Transverse colon (tissue), 4 donors: ENCODE data around the gene DCAF11. TPM values are rescaled to one million over a fixed set of nuclear protein-coding genes. Genes with fewer than 3 reads are reported as not detected.
A peak's percentile ranks its signal among the peaks of the same experiment; 100 is the strongest.

Experiments
- DNase-seq: peaks from one replicate; pipeline ENCODE4 v3.0.0-alpha.2; 2019
- H3K27ac ChIP-seq, 4 donors: fragments of 200-600 bp; sonication (generic); 2 replicates each; pipeline ENCODE4 v1.5.1; 2016 to 2018; ENCODE audit warnings: inconsistent platforms in 4 of 4
- H3K27me3 ChIP-seq: fragments of 200-600 bp; sonication (generic); 2 replicates; pipeline ENCODE4 v1.5.1; 2017; ENCODE audit warnings: inconsistent platforms
- H3K36me3 ChIP-seq, 4 donors: fragments of 200-600 bp; sonication (generic); 2 replicates each; pipeline ENCODE4 v1.5.1; 2017 to 2019; ENCODE audit warnings: inconsistent platforms in 4 of 4
- H3K4me1 ChIP-seq, 4 donors: fragments of 200-600 bp; sonication (generic); 2 replicates each; pipeline ENCODE4 v1.5.1; 2017 to 2020; ENCODE audit warnings: inconsistent platforms in 4 of 4
- H3K4me3 ChIP-seq, 4 donors: fragments of 200-600 bp; sonication (generic); 1 replicate in 1 of 4; 2 replicates in 3 of 4; pipeline versions ENCODE4 v1.5.1 to v1.6.1; 2017 to 2019; ENCODE audit warnings: inconsistent platforms in 4 of 4
- H3K9me3 ChIP-seq, 2 donors: fragments of 200-600 bp; sonication (generic); 2 replicates each; pipeline ENCODE4 v1.5.1; 2017 to 2019; ENCODE audit warnings: inconsistent platforms in 2 of 2
- EP300 ChIP-seq: sonication (generic); formaldehyde crosslinking; IDR thresholded peaks from one replicate; pipeline ENCODE4 v1.6.1; 2017; ENCODE audit warnings: antibody characterized with exemption, low read depth
- POLR2A ChIP-seq: fragments of 450-650 bp; IDR thresholded peaks from one replicate; pipeline ENCODE4 v1.6.1; 2016; ENCODE audit warnings: antibody characterized with exemption, mild to moderate bottlenecking, moderate library complexity
- POLR2AphosphoS5 ChIP-seq, 3 donors: sonication (generic); formaldehyde crosslinking; IDR thresholded peaks; one replicate each; pipeline ENCODE4 v1.6.1; 2016; ENCODE audit warnings: antibody characterized with exemption in 3 of 3
- WGBS, 2 donors: methylation state at CpG; one replicate each; pipeline ENCODE4 v1.1.5; 2018; ENCODE audit warnings: low coverage in 1 of 2; 5-methylcytosine and 5-hydroxymethylcytosine counted together
- in situ Hi-C, 4 donors: fragments of 200-750 bp; cut with MboI; loops; one replicate each; pipeline versions ENCODE4 v1.15.0 to v1.15.1; 2017; ENCODE audit warnings: low sequenced_read_pairs in 3 of 4, low pct_ligation_motif_present in 1 of 4, low pct_unique_long_range_greater_than_20kb in 1 of 4
- intact Hi-C: fragments of 100-400 bp; cut with DNase I; formaldehyde crosslinking; loops from one replicate; pipeline ENCODE4 v1.15.1; 2023; ENCODE audit warnings: low total_unique reads
- total RNA-seq, 4 donors: library from RNA; depleted of rRNA; stranded (reverse); fragments of >200 nt; gene quantifications; one replicate each; pipeline ENCODE4 v1.1.0, GENCODE V29; 2016
- TF ChIP-seq, protein P1 (sequence below), 5 experiments: fragments of 200-600 bp in 3 of 5; fragments of 450-650 bp in 2 of 5; sonication (generic) in 3 of 5; IDR thresholded peaks; 1 replicate in 2 of 5; 2 replicates in 3 of 5; pipeline ENCODE4 v1.5.1; 2016 to 2017; ENCODE audit warnings: antibody characterized with exemption in 5 of 5, inconsistent platforms in 3 of 5, mild to moderate bottlenecking in 2 of 5, moderate library complexity in 1 of 5

Gene DCAF11
- total RNA-seq, 4 donors from 2014 or later: 86.4 to 267 (median 198) TPM

DNA sequence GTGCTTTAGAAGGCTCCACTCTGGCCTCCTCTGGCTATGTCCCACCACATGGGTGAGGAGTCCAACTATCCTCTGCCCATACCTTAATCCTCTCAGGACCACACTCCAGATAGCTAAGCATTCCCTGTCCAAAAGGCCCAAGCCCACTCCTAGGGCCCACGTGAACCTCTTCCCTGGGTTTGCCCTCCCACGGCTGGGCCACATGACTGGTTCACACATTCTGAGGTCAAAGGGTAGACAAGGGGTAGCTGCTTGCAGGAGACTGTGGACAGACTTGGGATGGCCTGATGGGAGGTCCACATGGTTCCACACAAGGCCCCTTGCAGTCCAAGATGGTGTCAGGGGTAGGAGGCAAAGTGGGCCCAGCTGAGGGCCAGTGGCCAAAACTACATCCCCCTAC lies 26.5 kb upstream of the DCAF11 start:
- DNase-seq: no peak
- WGBS, 2 donors: 89% methylated on average over 2 of the region's 2 CpGs; no CpG with 5 or more reads in 1 of the 2 donors
- Histone ChIP-seq H3K27ac (no peak overlapping the region), H3K4me3 (no peak overlapping the region), H3K4me1 (peaks cover 0 to 23% (median 6%) of the 10 kb centered on the region in 4 donors), H3K36me3 (no peaks in the 10 kb centered on the region), H3K9me3 (no peaks in the 10 kb centered on the region), H3K27me3 (no peaks in the 10 kb centered on the region)
- intact Hi-C loops: no loop called here
- in situ Hi-C loops: no loop called here
- TF ChIP-seq POLR2A (no peak), POLR2AphosphoS5 (IDR thresholded peaks at IDR 0.05) (no peak), EP300 (no peak)
- TF ChIP-seq, protein P1, sequence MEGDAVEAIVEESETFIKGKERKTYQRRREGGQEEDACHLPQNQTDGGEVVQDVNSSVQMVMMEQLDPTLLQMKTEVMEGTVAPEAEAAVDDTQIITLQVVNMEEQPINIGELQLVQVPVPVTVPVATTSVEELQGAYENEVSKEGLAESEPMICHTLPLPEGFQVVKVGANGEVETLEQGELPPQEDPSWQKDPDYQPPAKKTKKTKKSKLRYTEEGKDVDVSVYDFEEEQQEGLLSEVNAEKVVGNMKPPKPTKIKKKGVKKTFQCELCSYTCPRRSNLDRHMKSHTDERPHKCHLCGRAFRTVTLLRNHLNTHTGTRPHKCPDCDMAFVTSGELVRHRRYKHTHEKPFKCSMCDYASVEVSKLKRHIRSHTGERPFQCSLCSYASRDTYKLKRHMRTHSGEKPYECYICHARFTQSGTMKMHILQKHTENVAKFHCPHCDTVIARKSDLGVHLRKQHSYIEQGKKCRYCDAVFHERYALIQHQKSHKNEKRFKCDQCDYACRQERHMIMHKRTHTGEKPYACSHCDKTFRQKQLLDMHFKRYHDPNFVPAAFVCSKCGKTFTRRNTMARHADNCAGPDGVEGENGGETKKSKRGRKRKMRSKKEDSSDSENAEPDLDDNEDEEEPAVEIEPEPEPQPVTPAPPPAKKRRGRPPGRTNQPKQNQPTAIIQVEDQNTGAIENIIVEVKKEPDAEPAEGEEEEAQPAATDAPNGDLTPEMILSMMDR (IDR thresholded peaks at IDR 0.05): no peak

DNA sequence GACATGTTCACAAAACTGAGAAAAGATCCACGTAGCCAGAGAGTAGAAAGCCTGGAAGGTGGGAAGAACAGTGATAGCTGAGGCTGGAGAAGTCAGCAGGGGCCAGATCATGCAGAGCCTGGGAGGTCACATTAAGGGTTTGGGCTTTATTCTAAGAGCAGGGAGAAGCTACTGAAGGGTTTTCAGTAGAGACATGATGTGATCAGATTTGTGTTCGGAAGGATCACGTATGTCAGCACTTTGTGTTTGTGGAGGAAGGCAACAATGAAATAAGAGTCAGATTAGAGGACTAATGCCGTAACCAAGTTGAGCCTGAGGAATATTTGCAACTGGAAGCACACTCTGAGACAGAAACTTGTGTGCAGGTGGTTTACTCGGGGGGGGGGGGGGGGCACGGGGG lies 24.7 kb upstream of the DCAF11 start:
- TF ChIP-seq POLR2A: no peak
- TF ChIP-seq, protein P1 (IDR thresholded peaks at IDR 0.05): no peak
- TF ChIP-seq POLR2AphosphoS5 (IDR thresholded peaks at IDR 0.05): no peak
- no peak for TF ChIP-seq EP300
- DNase-seq: no peak
- Histone ChIP-seq H3K4me3 (no peak overlapping the region), H3K27me3 (no peaks in the 10 kb centered on the region), H3K27ac (no peak overlapping the region), H3K36me3 (no peaks in the 10 kb centered on the region), H3K9me3 (no peaks in the 10 kb centered on the region), H3K4me1 (peaks cover 4 to 31% (median 14%) of the 10 kb centered on the region in 4 donors)
- 85 to 89% methylated on average over 3 to 6 of the region's 6 CpGs for WGBS, 2 donors
- intact Hi-C loops: loop anchor here (10.0 kb wide), 1 partner anchor 75 kb away; no protein-coding TSS in a partner anchor
- in situ Hi-C loops: loop anchor here in 1 of 4 donors (5.0 kb wide), 1 partner anchor 33 kb away; no protein-coding TSS in a partner anchor

DNA sequence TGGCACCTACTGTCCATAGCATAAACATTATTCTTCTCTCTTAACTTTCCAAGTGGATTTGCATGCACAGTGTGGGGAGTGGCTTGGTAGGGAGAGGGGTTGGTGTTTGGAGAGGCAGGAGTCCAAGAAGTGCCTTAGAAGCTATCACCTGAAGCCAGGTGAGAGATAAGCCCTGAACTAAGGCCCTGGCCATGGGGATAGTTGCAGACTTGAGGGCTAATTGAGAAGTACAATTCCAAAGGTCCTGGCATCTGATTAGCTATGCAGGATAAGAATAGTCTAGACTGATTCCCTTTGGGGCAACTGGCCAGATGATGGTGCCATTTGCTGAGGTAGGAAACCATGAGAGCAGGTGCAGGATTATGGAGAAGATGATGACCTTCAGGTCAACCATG lies 22.5 kb upstream of the DCAF11 start:
- H3K27me3 ChIP-seq: no peaks in the 10 kb centered on the region
- no peaks in the 10 kb centered on the region for H3K36me3 ChIP-seq
- in situ Hi-C loops: loop anchor here in 1 of 4 donors (5.0 kb wide), 1 partner anchor 35 kb away; no protein-coding TSS in a partner anchor
- no peaks in the 10 kb centered on the region for H3K9me3 ChIP-seq
- H3K4me3 ChIP-seq: no peak overlapping the region
- TF ChIP-seq POLR2A (no peak), POLR2AphosphoS5 (IDR thresholded peaks at IDR 0.05) (no peak), EP300 (no peak)
- TF ChIP-seq, protein P1 (IDR thresholded peaks at IDR 0.05): no peak
- H3K27ac ChIP-seq: peak overlapping the region; percentile 92 to 99 (median 97)
- peaks cover 4 to 42% (median 19%) of the 10 kb centered on the region in 4 donors for H3K4me1 ChIP-seq
- intact Hi-C loops: loop anchor here (10.0 kb wide), 1 partner anchor 77 kb away; no protein-coding TSS in a partner anchor
- peak; percentile 43 for DNase-seq

DNA sequence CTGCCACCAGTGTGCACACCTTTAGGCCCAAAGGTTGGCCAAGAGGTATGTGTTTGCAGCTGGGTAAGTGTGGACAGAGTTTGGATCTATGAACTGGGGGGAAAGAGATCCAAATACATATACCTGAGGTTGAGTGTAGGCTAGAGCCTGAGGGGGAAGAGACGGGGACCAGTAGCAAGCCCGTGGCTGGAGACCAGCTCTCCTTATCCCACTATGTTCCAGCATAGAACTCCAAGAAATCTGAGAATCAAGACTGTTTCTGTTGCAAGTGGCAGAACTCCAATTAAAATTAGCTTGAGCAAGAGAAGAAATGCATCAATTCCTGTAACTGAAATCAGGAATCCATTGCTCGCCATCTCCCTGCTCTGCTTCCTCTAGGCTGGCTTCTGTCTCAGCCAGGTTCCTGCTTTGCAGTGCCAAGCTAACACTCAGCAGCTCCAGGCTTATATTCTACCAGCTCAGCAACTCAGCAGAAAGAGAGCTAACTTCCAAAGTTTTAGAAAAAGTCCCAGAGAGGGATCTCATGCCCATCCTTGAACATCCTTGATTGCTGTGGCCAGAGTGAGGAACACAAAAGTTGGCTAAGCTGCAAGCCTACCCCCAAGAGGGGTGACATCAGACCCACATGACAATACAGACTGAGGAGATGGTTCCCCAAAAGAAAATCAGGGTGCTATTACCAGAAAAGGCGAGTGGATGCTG lies 21.9 kb upstream of the DCAF11 start:
- DNase-seq: no peak
- in situ Hi-C loops: loop anchor here in 1 of 4 donors (5.0 kb wide), 1 partner anchor 35 kb away; no protein-coding TSS in a partner anchor
- Histone ChIP-seq H3K4me3 (no peak overlapping the region), H3K27ac (peak overlapping the region; percentile 92 to 99 (median 97)), H3K27me3 (no peaks in the 10 kb centered on the region), H3K36me3 (no peaks in the 10 kb centered on the region), H3K4me1 (peaks cover 4 to 42% (median 19%) of the 10 kb centered on the region in 4 donors), H3K9me3 (no peaks in the 10 kb centered on the region)
- TF ChIP-seq EP300: no peak
- TF ChIP-seq POLR2A: no peak
- no peak for TF ChIP-seq POLR2AphosphoS5 (IDR thresholded peaks at IDR 0.05)
- TF ChIP-seq, protein P1 (IDR thresholded peaks at IDR 0.05): no peak
- 80 to 92% methylated on average over 1 to 4 of the region's 4 CpGs for WGBS, 2 donors
- intact Hi-C loops: loop anchor here (10.0 kb wide), 1 partner anchor 78 kb away; no protein-coding TSS in a partner anchor
